ENCODE results near the gene CLIC3.

CLIC3 gene

DNA sequence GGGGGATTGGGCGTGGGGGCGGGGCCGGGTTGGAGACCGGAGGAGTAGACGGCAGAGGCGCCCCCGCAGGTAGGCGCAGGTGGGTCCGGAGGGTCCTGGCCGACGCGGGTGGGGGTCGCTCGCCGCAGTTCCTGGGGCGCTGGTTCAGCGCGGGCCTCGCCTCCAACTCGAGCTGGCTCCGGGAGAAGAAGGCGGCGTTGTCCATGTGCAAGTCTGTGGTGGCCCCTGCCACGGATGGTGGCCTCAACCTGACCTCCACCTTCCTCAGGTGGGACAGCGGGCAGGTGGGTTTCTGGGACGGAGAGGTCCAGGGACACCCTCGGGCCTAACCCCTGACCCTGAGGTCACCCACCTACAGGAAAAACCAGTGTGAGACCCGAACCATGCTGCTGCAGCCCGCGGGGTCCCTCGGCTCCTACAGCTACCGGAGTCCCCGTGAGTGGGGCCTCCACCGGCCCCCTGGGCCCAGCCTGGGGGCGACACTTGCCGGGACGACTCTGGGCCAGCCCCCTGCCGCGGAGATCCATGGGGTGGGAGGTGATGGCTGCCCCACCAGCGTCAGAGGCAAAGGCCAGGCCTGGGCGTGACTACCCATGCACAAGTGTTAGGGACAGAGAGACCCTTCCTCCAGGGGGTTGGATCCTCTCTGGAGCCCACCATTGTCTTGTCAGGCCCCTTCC lies 17.4 kb downstream of the CLIC3 start:
- no peak for DNase-seq

GRCh38 chr9:136978073-136978864 lies 18.1 kb downstream of the CLIC3 start:
- no peak for DNase-seq

- DNase-seq: no peak
Observed at GRCh38 chr9:136977649-136978072, 18.7 kb downstream of the CLIC3 start.

- no peak for DNase-seq
Observed at GRCh38 chr9:136977223-136977622, 19.1 kb downstream of the CLIC3 start, which contains the start of gene PTGDS. Gene PTGDS (plus strand): TSS chr9:136977504. CDS start chr9:136977579, 75 bp downstream.

DNA sequence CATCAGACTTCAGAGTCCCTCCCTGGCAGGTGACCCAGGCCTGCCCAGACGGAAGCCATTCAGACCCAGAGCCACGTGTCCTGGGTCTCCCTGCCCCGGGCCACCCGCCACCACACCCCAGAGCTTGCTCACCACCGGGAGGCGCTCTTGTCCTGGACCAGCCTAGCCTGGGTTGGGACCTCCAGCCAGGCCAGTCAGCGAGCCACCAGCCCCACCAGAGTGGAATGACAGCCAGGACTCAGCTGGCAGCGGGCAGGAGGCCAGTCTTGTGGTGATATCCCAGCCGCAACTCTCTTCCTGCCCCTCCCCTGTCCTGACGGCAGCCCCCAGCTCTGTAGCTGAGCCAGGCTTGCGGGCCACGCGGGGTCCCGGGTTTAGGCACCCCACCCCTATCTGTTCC lies 20.7 kb downstream of the CLIC3 start:
- DNase-seq: no peak

GRCh38 chr9:136974817-136975535 lies 21.4 kb downstream of the CLIC3 start:
- DNase-seq: no peak

DNA sequence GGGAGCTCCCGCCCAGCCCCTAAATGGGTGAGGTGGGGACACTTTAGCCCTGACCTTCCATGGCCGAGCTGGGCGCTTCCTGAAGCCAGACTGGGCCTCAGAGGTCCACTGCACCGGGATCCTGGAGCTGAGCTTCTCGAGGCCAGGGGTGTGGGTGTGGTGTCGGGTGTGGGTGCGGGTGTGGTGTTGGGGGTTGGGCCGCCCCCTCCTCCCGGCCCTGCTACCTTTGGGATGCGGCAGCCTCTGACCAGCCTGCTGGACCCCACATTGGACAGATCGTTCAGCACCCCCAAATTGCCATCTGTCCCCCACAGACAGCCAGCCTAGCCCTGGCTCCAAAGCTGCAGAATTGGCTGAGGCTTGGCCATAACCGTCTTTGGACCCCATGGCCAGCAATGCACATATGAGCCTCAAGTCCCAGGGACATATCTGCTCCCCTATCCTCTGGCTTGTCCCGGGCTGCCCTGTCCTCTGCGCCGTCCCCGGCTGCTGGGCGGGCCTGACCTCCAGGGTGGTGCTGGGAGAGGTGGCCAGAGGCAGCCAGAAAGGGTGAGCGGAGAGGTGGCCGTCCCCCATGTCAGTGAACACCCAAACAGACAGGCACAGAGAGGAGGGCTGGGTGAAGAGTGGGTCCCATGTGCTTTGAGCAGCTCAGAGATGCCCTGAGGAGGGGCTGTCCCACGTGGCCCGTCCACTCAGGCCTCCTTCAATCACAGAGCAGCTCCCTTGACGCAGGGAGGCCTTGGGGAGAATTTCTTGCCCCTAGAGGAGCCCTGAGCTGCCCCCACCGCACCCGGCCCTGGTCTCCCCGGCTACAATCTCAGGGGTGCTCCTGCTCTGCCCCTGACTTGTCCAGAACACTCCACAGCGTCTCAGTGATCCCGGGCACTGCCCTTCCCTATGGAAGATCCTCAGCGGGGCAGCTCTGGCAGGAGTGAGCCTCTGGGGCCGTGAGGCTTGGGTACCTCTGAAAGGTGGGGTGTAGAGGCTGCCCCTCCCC lies 22.4 kb downstream of the CLIC3 start:
- DNase-seq: no peak

DNA sequence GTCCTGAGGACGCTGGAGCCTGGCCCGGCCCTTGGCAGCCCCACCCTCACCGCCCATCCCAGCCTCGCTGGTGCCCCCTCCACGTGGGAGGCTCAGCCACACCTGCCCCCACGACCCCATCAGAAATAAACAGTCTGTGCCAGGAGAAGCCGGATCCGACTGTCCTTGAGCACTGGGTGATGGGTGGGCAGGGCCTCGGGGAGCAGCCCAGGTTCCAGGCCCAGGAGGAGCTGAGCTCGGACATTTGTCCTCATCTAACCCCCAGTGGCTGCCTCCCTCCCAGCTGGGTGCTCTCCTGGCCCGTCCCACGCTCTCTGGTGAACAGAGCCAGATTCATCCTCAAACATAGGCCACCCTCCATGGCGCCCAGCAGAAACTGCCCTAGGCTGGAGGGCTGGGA lies 23.6 kb downstream of the CLIC3 start:
- no peak for DNase-seq

DNA sequence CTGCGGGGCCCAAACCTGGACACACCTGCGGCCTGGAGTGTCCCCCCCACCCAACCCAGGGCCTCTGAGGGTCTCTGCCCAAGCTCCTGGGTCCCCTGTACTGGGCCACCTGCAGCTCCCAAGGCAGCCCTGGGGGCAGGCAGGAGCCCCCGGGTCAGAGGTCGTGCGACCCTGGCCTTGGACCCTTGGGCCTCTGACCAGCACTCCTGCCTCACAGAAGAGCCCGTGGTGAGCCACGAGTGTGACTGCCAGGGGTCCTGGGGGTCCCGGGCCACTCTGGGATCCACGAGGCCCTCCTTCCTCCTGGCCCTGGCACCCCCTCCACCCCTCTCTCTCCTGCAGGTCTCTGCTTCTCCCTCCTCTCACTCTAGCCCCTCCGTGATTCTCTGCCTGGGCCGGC lies 24.0 kb downstream of the CLIC3 start:
- DNase-seq: no peak

- DNase-seq: no peak
Observed at GRCh38 chr9:136971746-136972145, 24.6 kb downstream of the CLIC3 start.

- DNase-seq: no peak
Observed at GRCh38 chr9:136970361-136970760, 26.0 kb downstream of the CLIC3 start.

DNA sequence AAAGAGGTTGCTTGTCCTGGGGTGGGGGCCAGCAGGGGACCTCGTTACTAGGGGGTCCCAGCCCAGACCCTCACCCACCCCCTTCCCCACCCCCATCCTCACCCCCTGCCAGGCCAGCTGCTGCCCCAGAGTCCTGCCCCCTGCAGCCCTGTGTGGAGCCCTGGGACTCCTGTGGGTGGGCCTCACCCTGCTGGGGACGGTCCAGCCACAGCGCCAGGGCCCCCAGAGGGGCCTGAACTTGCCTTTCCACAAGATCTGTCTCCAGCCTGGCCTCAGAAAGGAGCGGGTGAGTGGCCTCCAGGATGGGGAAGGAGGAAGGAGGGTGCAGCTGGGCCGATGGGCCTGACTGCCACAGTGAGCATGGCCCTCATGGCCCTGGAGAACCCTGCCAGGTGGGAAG lies 26.6 kb downstream of the CLIC3 start:
- DNase-seq: no peak

- no peak for DNase-seq
Observed at GRCh38 chr9:136969150-136969549, 27.2 kb downstream of the CLIC3 start.

DNA sequence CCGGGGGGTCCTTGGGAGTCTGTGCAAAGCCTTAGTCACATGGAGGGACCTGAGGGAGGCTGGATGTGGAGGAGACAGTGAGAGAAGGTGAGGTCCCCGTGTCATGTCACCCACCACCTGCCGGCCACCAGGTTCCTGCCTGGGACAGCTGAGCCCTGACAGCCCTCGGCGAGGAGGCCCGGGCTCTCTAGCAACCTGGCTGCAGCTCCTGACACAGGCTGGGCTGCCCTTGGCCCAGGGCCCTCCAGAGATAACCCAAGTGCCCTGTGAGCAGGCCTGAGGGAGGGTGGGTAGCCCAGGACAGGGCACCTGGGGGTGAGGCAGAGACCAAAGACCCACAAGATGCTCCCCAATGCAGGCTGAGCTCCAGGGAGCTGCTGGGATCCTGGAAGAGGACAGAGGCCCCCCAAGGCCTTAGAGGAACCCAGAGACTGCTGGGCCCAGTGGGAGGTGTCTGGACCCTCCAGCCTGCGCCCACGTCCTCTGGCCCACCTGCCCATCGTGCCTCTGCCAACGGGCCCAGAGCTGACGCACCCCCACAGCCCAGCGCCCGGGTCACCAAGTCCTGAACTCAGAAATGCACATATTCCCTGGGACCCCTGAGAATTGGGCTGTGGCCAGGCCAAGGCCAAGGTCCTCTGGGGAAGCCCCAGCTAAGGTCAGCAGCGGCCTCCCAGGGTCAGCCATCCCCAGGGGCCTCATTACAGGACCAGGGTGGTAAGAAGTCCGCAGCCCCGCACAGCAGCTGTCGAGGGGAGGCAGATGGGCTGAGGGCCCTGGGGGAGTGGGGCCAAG lies 27.8 kb downstream of the CLIC3 start:
- no peak for DNase-seq

DNA sequence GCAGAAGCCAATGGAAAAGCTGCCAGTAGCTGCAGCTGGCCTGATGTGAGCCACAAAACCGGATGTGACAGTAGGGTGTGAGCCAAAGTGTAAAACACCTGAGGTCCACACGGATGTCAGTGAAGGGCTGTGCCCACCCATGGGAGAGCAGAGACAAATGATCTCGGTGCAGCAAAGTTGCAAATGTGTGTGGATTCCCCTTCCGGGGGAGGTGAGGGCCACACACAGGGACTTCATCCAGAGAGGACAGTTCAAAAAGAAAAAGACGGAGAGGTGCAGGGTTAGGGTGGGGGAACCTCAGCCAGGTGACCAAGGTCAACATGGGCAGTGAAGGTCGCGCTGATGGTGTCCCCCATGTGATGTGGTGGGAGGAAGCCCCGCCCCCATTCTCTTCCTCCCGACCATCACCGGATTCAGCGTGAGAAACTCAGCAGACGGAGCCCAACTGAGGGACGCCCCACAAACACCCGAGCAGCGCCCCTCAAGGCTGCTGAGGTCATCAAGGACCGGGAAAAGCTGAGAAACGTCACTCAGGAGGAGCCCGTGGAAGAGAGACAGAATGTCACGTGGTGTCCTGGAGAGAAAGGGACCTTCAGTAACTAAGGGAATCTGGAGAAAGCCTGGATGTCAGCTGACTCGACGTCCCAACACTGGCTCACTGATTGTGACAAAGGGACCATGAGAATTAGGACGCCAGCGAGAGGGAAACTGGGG lies 30.4 kb downstream of the CLIC3 start:
- no peak for DNase-seq

GRCh38 chr9:136964833-136965422 lies 31.4 kb downstream of the CLIC3 start:
- DNase-seq: no peak

DNA sequence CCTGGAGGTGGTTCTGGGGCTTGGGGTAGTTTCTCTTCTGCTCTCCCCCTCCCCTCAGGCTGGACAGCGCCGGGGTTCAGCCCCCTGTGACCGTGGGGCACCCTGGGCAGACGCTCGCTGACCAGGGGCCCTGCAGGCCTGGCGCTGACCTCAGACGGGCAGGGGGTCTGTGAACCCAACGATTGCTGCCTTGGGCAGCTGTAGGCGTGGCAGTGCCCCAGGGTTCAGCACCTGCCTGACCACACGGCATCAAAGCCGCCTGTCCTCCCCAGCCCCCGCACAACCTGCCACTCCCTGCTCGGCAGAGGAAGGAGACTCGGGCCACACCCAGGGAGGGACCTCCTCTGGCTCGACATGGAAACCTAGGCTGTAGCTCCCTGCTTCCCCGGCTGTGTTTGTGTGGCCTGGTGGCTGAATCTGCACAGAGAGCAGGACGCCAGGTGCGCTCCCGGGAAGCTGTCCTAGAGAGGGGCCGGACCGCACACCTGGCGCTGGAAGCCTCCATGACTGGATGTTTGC lies 32.1 kb downstream of the CLIC3 start:
- no peak for DNase-seq

GRCh38 chr9:136963751-136964150 lies 32.6 kb downstream of the CLIC3 start:
- no peak for DNase-seq

DNA sequence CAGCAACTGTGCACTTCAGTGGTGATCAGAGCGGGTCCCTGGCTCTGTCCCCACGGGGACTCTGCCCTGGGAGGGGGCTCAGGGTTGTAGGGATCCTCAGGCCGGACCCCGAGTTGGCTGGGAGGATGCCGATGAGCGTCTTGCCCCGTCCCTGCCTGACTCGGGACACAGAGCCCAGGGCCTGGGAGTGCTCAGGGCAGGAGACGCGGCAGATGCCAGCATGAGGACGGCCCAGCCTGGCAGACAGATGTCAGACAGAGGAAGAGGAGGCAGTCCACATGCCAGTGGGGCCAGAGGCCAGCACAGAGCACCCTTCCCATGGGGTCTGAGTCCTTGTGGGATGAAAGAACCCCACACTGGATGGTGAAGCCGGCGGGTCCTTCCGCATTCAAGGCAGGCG lies 33.0 kb downstream of the CLIC3 start:
- DNase-seq: no peak

DNA sequence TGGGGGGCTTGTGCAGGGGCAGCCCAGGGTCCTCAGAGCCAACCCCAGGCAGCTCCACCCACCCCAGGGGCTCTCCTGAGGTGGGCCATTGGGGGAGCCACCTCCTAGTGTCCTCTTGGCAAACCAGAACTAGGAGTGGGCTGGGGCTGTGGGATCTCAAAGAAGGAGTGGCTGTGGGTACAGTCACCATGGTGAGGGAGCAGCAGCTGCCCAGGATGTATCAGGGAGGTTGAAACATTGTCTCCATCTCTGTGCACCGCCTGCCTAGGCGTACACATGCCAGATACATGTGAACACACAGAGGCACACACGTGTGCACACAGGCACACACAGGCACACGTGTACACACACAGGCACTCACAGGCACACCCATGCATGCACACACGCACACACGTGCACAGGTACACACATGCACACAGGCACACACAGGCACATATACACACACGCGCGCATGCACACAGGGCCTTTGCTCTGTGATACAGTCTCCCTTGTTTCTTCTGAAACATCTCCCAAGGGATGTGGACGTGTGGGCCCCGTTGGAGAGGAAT lies 33.6 kb downstream of the CLIC3 start:
- no peak for DNase-seq

Data from cerebellar nuclear complex (tissue), 1 donor.